ENCODE data around the gene ASTN2. TPM values are rescaled to one million over a fixed set of nuclear protein-coding genes. Genes with fewer than 3 reads are reported as not detected.
"Not testable (repeated sequence)": the region's sequence is repeated elsewhere in the genome, so short reads cannot be mapped to it uniquely, and the experiment has no call there.

ASTN2 gene
- total RNA-seq, 2 donors from 2014 or later = 3.1 to 4.9 TPM

- ATAC-seq (no peak), DNase-seq (no peak)
- intact Hi-C loops (cut with DNase I, micrococcal nuclease) = no loop called here
These were observed 485.2 kb downstream of the ASTN2 start for GRCh38 chr9:116929621-116930020.

- DNase-seq (no peak), ATAC-seq (no peak)
- intact Hi-C loops (cut with DNase I, micrococcal nuclease) = no loop called here
These were observed 486.0 kb downstream of the ASTN2 start for GRCh38 chr9:116928884-116929283.

DNA sequence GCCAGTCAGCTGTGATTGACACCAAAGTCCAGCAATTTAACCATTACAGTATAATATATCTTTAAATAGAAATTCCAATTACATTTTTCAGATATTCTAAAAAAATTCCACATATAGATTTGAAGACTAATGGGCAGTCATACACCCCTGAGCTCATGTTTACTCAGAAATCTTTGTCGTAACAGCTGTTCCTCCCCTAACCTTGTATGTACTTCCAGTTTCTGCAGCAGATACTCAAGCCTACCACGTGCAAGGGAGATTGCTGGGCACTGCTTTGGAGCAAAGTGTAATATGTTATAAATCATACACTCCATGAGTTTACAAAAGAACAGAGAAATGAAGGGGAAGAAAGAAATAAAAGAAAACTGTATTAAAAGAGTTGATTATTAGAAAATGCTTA, 486.6 kb downstream of the ASTN2 start:
- DNase-seq = no peak
- intact Hi-C loops (cut with DNase I, micrococcal nuclease) = no loop called here
- ATAC-seq = no peak

- ATAC-seq = no peak
- intact Hi-C loops (cut with DNase I, micrococcal nuclease) = no loop called here
- no peak for DNase-seq
These were observed 487.1 kb downstream of the ASTN2 start for GRCh38 chr9:116927726-116928125.

- no peak for ATAC-seq
- intact Hi-C loops (cut with DNase I, micrococcal nuclease) = no loop called here
- DNase-seq = no peak
These were observed 489.7 kb downstream of the ASTN2 start for GRCh38 chr9:116925121-116925520.

GRCh38 chr9:116924462-116925110, 490.3 kb downstream of the ASTN2 start:
- no peak for DNase-seq
- no peak for ATAC-seq
- intact Hi-C loops (cut with DNase I, micrococcal nuclease) = no loop called here

DNA sequence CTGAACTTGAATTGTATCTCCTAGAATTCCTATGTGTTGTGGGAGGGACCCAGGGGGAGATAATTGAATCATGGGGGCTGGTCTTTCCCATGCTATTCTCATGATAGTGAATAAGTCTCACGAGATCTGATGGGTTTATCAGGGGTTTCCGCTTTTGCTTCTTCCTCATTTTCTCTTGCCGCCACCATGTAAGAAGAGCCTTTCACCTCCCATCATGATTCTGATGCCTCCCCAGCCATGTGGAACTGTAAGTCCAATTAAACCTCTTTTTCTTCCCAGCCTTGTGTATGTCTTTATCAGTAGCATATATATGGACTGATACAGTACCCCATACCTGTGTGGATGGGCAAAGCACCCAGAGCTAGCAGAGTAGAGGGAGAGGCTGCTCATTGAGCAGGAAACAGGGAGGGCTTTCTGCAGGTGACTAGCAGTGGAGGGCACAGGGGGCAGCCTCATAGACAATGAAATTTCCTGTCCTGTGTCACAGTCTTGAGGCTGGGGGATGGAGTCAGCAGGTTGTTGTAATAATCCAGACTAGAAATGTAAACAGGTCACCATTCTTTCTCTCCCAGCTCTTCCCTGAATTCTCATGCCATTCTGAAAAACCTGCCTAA, 496.9 kb downstream of the ASTN2 start:
- DNase-seq; intact Hi-C loops (cut with DNase I, micrococcal nuclease); ATAC-seq: not testable (repeated sequence)

GRCh38 chr9:116913536-116913935, 501.3 kb downstream of the ASTN2 start:
- DNase-seq (no peak), ATAC-seq (no peak)
- intact Hi-C loops (cut with DNase I, micrococcal nuclease) = no loop called here

DNA sequence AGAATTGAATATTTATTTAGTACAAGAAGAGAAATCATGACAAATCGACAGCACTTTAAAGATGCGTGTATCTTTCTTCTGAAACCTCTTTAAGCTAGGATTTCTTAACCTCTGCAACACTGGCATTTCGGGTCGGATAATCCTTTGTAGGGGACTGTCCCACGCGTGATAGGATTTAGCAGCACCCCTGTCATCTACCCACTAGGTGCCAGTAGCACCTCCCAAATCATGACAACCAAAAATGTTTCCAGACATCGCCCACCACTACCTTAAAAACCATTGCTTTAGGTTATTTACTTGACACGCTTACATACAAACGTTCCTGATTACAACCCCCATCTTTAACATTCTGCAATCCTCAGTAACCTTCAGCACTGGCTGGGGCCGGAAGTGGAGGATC, 504.7 kb downstream of the ASTN2 start:
- DNase-seq (no peak), ATAC-seq (no peak)
- intact Hi-C loops (cut with DNase I, micrococcal nuclease) = no loop called here

GRCh38 chr9:116907989-116908388, 506.9 kb downstream of the ASTN2 start:
- DNase-seq (no peak), ATAC-seq (no peak)
- intact Hi-C loops (cut with DNase I, micrococcal nuclease) = no loop called here

- ATAC-seq (no peak), DNase-seq (no peak)
- intact Hi-C loops (cut with DNase I, micrococcal nuclease) = no loop called here
These were observed 509.7 kb downstream of the ASTN2 start for GRCh38 chr9:116905171-116905588.

DNA sequence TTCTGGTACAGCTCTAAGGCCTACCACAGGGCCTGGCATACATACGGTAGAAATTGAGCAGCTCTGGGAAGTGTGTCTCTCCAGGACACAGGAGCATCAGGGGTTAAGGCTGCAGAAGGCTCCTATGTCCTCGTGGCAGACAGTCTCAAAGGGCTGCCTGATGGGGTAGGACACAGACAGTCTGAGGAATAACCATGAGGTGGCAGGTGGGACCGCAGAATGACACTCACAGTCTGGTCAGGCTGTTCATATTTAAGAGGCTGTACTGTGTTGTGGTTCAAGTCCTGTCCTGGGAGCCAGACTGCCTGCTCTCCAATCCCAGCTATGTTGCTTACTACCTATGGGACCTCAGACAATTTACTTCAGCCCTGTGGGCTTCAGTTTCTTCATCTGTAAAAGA, 510.7 kb downstream of the ASTN2 start:
- ATAC-seq (no peak), DNase-seq (no peak)
- intact Hi-C loops (cut with DNase I, micrococcal nuclease) = no loop called here

GRCh38 chr9:116901260-116901659, 513.6 kb downstream of the ASTN2 start:
- ATAC-seq (no peak), DNase-seq (no peak)
- intact Hi-C loops (cut with DNase I, micrococcal nuclease) = no loop called here

DNA sequence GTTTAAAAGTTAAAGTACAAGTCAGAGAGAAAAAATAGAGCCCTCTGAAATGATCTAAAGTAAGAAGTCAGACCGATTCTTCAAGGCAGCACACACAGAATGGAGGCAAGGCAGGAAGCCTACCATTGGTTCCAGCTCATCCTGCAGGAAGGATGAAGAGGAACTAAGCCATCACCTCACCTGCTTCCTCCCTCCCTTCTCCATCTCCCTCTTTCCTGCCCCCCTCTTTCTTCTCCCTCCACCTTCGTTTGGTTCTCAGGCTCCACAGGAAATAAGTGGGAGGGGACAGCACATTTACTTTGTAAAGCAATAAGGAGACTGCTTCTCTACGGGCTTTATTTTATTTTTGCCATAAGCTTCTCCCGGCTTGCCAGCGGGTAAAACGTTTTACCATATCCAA, 514.3 kb downstream of the ASTN2 start:
- no peak for ATAC-seq

GRCh38 chr9:116900007-116900367, 514.9 kb downstream of the ASTN2 start:
- intact Hi-C loops (cut with DNase I, micrococcal nuclease) = no loop called here
- ATAC-seq = no peak

More for the DNA sequence above, 514.3 kb downstream of the ASTN2 start:
- no peak for DNase-seq
- intact Hi-C loops (cut with DNase I, micrococcal nuclease) = no loop called here

GRCh38 chr9:116899337-116900006, 515.4 kb downstream of the ASTN2 start:
- DNase-seq (no peak), ATAC-seq (no peak)
- intact Hi-C loops (cut with DNase I, micrococcal nuclease) = no loop called here

More at GRCh38 chr9:116900007-116900367, 514.9 kb downstream of the ASTN2 start:
- no peak for DNase-seq

DNA sequence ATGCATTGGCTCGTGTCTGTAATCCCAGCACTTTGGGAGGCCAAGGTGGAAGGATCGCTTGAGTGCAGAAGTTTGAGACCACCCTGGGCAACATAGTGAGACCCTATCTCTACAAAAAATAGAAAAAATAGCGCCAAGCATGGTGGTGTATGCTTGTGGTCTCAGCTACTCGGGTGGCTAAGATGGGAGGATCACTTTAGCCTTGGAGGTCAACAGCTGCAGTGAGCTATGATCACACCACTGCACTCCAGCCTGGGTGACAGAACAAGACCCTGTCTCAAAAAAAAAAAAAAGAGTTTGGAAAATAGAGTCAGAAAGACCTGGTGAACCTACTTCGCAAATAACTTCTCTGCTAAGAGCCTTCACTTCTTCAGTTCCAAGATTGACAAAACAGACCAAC, 516.7 kb downstream of the ASTN2 start:
- ATAC-seq; DNase-seq; intact Hi-C loops (cut with DNase I, micrococcal nuclease): not testable (repeated sequence)

DNA sequence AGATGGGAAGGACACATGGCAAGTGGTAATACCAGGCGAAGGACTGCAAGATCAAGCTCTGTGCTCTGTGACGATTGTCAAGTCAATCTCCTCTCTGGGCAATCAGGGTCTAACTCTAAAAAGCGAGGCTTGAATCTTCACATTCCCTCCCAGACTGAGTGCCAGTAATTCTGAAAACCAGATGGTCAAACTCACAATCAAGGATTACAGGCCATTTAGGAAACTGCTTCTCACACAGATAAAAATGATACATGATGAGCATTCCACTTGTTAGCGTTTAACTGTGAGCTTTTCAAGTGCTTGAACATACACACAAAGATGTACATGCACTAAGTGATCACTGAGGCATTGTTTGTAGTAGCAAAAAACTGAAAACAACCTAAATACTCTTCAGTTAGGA, 517.7 kb downstream of the ASTN2 start:
- ATAC-seq (no peak), DNase-seq (no peak)
- intact Hi-C loops (cut with DNase I, micrococcal nuclease) = no loop called here

DNA sequence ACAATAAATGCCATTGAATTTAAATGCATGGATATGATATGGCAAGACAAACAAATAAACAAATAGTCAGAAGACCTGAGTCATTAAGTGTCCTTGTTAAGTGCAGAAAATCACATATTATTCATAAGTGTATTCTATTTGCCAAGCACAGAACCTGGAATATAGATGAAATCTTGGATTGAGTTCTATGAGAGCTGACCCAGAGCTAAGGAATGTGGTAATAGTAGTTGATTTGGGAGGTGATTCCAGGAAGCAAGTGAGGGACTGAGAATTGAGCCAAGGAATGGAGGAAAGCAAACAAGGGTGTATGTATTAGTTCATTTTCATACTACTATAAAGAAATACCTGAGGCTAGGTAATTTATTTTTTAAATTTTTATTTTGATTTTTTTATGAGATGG, 518.9 kb downstream of the ASTN2 start:
- DNase-seq = no peak
- ATAC-seq = no peak
- intact Hi-C loops (cut with DNase I, micrococcal nuclease) = no loop called here

- intact Hi-C loops (cut with DNase I, micrococcal nuclease) = no loop called here
- DNase-seq (no peak), ATAC-seq (no peak)
These were observed 523.4 kb downstream of the ASTN2 start for GRCh38 chr9:116891424-116891823.
